Fibroblast of the aortic adventitia (primary cell): Measurements from ENCODE around the gene PHF21B. TPM values are rescaled to one million over a fixed set of nuclear protein-coding genes. Genes with fewer than 3 reads are reported as not detected.

ENCODE experiments used
- DNase-seq: peaks from one replicate; pipeline ENCODE4 v3.0.0-alpha.2; 2010; ENCODE audit warnings: low read depth
- H3K4me3 ChIP-seq: 2 replicates; pipeline ENCODE4 v1.5.1; 2011; ENCODE audit warnings: low read depth, mild to moderate bottlenecking, control low read depth, low read length, moderate library complexity
- total RNA-seq: library from RNA; depleted of rRNA; stranded (reverse); fragments of >200 nt; gene quantifications from 2 replicates; pipeline ENCODE4 v1.2.3, GENCODE V29; 2012; ENCODE audit warnings: low replicate concordance
- TF ChIP-seq, protein P1 (sequence below): IDR thresholded peaks from 2 replicates; pipeline ENCODE4 v1.5.1; 2011; ENCODE audit warnings: mild to moderate bottlenecking, low read length, control low read depth, inconsistent platforms; ENCODE audit not compliant: insufficient read depth

Gene PHF21B
- total RNA-seq, 1 donor, result not detected

DNA sequence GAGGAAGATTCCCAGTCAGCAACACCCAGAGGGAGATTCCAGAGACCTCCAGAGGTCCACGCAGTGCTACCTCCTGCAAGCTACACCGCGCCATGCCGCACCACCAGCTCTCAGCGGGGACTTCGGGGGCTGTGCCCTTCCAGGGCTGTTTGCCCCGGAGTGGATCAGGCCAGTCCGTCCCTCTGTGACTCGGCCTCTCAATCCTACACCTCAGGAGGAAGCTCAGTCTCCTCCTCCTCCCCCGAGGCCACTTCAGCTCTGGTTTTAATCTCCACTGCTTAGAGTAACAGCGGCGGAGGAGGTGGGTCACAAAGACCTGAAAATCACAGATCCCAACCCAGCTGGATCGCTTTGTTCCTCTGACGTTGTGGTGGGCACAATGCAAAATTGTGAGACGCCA is 68.6 kb downstream of the PHF21B start:
- no peak overlapping the region for H3K4me3 ChIP-seq
- TF ChIP-seq, protein P1, sequence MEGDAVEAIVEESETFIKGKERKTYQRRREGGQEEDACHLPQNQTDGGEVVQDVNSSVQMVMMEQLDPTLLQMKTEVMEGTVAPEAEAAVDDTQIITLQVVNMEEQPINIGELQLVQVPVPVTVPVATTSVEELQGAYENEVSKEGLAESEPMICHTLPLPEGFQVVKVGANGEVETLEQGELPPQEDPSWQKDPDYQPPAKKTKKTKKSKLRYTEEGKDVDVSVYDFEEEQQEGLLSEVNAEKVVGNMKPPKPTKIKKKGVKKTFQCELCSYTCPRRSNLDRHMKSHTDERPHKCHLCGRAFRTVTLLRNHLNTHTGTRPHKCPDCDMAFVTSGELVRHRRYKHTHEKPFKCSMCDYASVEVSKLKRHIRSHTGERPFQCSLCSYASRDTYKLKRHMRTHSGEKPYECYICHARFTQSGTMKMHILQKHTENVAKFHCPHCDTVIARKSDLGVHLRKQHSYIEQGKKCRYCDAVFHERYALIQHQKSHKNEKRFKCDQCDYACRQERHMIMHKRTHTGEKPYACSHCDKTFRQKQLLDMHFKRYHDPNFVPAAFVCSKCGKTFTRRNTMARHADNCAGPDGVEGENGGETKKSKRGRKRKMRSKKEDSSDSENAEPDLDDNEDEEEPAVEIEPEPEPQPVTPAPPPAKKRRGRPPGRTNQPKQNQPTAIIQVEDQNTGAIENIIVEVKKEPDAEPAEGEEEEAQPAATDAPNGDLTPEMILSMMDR, result no peak
- DNase-seq, result no peak

DNA sequence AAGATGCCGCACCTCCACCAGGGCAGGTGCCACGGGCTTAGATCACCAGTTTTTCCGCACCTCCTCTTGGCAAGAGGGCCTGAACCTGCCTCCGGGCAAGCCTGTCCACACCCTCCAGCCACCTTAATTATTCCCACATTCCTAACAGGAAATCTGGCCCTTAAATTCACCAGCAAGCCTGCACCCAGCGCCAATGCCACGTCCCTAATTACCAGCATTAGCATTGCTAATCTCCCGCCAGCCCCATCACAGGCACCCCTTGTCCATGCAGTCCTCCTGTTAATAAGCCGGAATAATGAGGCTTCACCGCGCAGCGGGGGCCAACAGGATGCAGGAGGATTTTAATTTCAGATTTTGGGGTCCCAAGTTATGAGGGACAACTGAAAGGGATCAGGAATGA is 69.7 kb downstream of the PHF21B start:
- no peak overlapping the region for H3K4me3 ChIP-seq
- DNase-seq, result no peak
- TF ChIP-seq, protein P1, result no peak

DNA sequence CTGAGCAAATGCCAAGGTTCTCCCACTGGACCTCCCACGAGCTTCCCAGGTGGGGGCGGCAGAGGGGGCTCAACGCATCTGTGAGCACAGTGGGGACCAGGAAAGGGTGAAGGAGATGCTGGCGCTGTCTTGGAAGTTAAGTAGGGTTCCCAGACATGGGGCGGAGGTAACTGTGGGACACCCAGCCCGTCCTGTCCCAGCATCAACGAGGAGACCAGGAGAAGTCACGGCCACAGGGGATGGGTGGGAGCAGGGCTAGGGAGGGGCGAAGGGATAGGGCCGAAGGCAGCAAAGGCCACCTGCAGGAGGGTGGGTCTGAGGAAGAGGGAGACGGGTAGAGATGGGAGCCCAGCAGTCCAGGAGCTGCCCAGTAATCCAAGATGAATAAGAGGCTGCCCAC is 70.4 kb downstream of the PHF21B start:
- DNase-seq, result no peak
- no peak overlapping the region for H3K4me3 ChIP-seq
- TF ChIP-seq, protein P1, result no peak

DNA sequence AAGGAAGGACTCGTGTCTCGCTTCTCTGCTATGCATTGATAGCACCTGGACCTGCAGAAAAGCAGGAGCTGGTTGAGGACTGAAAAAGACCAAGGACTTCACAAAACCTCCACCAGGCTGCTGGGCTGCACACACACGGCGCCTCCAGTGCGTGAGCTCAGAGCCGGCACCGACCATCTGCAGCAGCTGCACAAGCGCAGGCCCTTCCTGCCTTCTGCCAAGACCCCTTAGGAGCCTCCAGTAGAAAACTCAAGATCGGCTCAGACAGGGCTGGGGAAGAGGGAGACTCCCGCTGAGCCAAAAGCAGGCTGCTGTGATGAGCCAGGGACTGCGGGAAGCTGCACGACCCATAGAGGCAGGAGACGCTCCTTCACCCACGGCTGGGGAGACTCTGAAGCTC is 70.9 kb downstream of the PHF21B start:
- DNase-seq, result no peak
- no peak overlapping the region for H3K4me3 ChIP-seq
- TF ChIP-seq, protein P1, result no peak

DNA sequence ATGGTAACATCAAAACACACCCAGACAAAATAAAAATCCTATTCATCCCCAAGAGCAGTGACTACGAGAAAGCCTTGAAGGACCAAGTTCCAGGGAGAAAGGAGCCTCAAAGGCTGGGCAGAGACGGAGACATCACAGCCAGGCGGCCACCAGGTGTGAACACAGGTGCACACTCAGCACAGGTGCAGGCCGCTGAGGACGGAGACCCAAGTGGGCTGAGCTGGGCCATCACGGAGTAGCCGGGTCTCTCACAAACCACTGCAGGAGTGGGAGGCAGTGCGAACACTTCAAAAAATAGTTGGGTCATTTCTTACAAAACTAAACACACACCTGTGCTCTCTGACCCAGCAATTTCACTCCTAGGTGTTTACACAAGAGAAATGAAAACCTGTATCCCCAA is 72.6 kb downstream of the PHF21B start:
- H3K4me3 ChIP-seq, result no peak overlapping the region
- TF ChIP-seq, protein P1, result no peak
- DNase-seq, result no peak

DNA sequence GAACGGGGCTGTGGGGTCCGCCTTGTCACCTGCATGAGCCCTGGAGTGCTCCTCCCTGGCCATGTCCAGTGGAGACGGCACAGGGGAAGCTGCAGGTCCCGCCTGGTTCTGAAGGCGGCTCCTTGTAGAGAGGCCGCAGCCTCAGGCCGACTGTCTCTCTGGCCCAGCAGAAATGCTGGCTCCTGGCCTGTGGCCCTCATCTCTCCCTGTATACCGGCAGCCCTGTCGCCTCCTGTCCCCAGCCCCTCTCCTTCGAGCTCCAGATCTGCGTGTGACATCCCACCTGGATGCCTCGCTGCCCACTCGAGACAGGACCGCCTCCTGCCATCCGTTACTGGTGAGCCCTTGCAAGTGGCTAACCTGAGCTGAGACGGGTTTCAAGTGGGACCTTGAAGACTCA is 73.6 kb downstream of the PHF21B start:
- no peak for DNase-seq
- TF ChIP-seq, protein P1, result no peak
- H3K4me3 ChIP-seq, result no peak overlapping the region

DNA sequence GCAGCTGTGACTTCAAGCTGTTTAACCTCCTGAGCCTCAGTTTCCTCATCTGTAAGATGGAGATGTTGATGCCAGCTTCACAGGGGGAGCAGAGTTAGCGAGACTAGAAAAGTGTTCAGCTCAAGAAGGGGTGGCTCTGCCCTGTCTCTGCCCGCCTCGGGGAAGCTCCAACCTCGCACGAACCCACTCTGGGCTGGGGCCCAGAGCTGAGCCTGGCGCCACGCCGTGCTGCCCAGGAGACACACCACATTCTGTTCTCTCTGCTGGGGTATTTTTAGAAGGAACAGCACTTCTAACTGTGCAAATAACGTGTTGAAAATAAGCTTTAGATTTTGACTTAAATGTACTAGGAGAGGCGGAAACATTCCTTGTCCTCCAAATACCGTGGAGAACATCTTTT is 74.1 kb downstream of the PHF21B start:
- DNase-seq, result no peak
- TF ChIP-seq, protein P1, result no peak
- H3K4me3 ChIP-seq, result no peak overlapping the region
